Breast epithelium (tissue), 4 donors: ENCODE data around the gene EFNA3. TPM values are rescaled to one million over a fixed set of nuclear protein-coding genes. Genes with fewer than 3 reads are reported as not detected.
A peak's percentile ranks its signal among the peaks of the same experiment; 100 is the strongest.

ENCODE experiments used
- DNase-seq, 2 donors: peaks; one replicate each; pipeline ENCODE4 v3.0.0-alpha.2; 2019; ENCODE audit warnings: low spot score in 2 of 2
- H3K27ac ChIP-seq, 2 donors: fragments of 200-600 bp; sonication (generic) in 1 of 2; one replicate each; pipeline ENCODE4 v1.5.1; 2016 to 2019; ENCODE audit warnings: mild to moderate bottlenecking in 1 of 2
- H3K27me3 ChIP-seq, 2 donors: fragments of 200-600 bp; sonication (generic) in 1 of 2; one replicate each; pipeline versions ENCODE4 v1.5.1 to v1.6.0; 2017 to 2019; ENCODE audit warnings: control low read depth in 1 of 2, mild to moderate bottlenecking in 1 of 2
- H3K36me3 ChIP-seq: fragments of 200-600 bp; one replicate; pipeline ENCODE4 v1.5.1; 2019
- H3K4me1 ChIP-seq, 2 donors: fragments of 200-600 bp; sonication (generic); one replicate each; pipeline ENCODE4 v1.5.1; 2016 to 2019; ENCODE audit warnings: control low read depth in 1 of 2
- H3K4me3 ChIP-seq, 3 donors: fragments of 200-600 bp; sonication (generic); 1 replicate in 2 of 3; 2 replicates in 1 of 3; pipeline ENCODE4 v1.5.1; 2016 to 2019; ENCODE audit warnings: mild to moderate bottlenecking in 3 of 3, moderate library complexity in 2 of 3
- H3K9me3 ChIP-seq, 2 donors: fragments of 200-600 bp; sonication (generic) in 1 of 2; one replicate each; pipeline ENCODE4 v1.5.1; 2016 to 2019; ENCODE audit warnings: control low read depth in 1 of 2
- POLR2A ChIP-seq: fragments of 450-650 bp; IDR thresholded peaks from one replicate; pipeline ENCODE4 v1.6.1; 2016; ENCODE audit warnings: antibody characterized with exemption, mild to moderate bottlenecking, moderate library complexity
- POLR2AphosphoS5 ChIP-seq, 3 donors: sonication (generic); formaldehyde crosslinking; IDR thresholded peaks; one replicate each; pipeline ENCODE4 v1.6.1; 2017; ENCODE audit warnings: antibody characterized with exemption in 3 of 3
- intact Hi-C: fragments of 100-400 bp; cut with DNase I; formaldehyde crosslinking; loops from one replicate; pipeline ENCODE4 v1.15.1; 2023; ENCODE audit warnings: low total_unique reads
- total RNA-seq, 3 donors: library from RNA; depleted of rRNA; stranded (reverse); fragments of >200 nt; gene quantifications; one replicate each; pipeline ENCODE4 v1.1.0, GENCODE V29; 2016
- TF ChIP-seq, protein P1 (sequence below), 3 donors: fragments of 450-650 bp; IDR thresholded peaks; one replicate each; pipeline ENCODE4 v1.5.1; 2016 to 2017; ENCODE audit warnings: antibody characterized with exemption in 3 of 3, mild to moderate bottlenecking in 3 of 3, moderate library complexity in 3 of 3

The EFNA3 gene
- total RNA-seq, 3 donors from 2014 or later, result 1.6 to 7.2 (median 6.6) TPM

- H3K27ac ChIP-seq, result no peak overlapping the region
- intact Hi-C loops, result no loop called here
- no peaks in the 10 kb centered on the region for H3K9me3 ChIP-seq
- DNase-seq, result no peak
- peaks cover 3 to 8% of the 10 kb centered on the region in 2 donors for H3K4me1 ChIP-seq
- no peaks in the 10 kb centered on the region for H3K27me3 ChIP-seq
- H3K4me3 ChIP-seq, result no peak overlapping the region
- TF ChIP-seq, protein P1, sequence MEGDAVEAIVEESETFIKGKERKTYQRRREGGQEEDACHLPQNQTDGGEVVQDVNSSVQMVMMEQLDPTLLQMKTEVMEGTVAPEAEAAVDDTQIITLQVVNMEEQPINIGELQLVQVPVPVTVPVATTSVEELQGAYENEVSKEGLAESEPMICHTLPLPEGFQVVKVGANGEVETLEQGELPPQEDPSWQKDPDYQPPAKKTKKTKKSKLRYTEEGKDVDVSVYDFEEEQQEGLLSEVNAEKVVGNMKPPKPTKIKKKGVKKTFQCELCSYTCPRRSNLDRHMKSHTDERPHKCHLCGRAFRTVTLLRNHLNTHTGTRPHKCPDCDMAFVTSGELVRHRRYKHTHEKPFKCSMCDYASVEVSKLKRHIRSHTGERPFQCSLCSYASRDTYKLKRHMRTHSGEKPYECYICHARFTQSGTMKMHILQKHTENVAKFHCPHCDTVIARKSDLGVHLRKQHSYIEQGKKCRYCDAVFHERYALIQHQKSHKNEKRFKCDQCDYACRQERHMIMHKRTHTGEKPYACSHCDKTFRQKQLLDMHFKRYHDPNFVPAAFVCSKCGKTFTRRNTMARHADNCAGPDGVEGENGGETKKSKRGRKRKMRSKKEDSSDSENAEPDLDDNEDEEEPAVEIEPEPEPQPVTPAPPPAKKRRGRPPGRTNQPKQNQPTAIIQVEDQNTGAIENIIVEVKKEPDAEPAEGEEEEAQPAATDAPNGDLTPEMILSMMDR (IDR thresholded peaks at IDR 0.05), result no peak
- TF ChIP-seq POLR2AphosphoS5 (IDR thresholded peaks at IDR 0.05), result no peak
- no peak for TF ChIP-seq POLR2A
- H3K36me3 ChIP-seq, result no peaks in the 10 kb centered on the region
These were observed 43.7 kb downstream of the EFNA3 start for GRCh38 chr1:155122308-155122707.

DNA sequence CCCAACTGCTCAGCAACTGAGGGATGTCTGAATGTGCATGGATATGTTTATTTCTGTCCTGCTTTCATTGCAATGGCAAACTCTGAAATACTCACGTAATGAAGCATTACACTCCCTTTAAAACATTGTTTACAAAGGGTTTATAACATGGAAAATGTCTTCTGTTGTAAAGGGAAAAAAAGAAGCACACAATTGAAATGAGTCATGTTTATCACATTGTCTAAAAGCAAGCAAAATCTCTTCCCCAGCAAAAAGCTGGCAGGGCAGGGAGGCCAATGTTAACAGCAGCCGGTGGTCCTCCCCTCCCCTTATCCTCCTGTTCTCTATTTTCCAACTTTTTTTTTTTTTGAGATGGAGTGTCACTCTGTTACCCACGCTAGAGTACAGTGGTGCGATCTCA is 45.2 kb downstream of the EFNA3 start:
- Histone ChIP-seq H3K36me3 (no peaks in the 10 kb centered on the region), H3K4me3 (no peak overlapping the region), H3K27me3 (no peaks in the 10 kb centered on the region), H3K9me3 (no peaks in the 10 kb centered on the region), H3K27ac (peak overlapping the region in 1 of 2 donors; percentile 95), H3K4me1 (peaks cover 3 to 8% of the 10 kb centered on the region in 2 donors)
- intact Hi-C loops, result no loop called here
- DNase-seq, result no peak
- TF ChIP-seq POLR2AphosphoS5 (IDR thresholded peaks at IDR 0.05), result no peak
- TF ChIP-seq POLR2A, result no peak
- TF ChIP-seq, protein P1 (IDR thresholded peaks at IDR 0.05), result no peak

DNA sequence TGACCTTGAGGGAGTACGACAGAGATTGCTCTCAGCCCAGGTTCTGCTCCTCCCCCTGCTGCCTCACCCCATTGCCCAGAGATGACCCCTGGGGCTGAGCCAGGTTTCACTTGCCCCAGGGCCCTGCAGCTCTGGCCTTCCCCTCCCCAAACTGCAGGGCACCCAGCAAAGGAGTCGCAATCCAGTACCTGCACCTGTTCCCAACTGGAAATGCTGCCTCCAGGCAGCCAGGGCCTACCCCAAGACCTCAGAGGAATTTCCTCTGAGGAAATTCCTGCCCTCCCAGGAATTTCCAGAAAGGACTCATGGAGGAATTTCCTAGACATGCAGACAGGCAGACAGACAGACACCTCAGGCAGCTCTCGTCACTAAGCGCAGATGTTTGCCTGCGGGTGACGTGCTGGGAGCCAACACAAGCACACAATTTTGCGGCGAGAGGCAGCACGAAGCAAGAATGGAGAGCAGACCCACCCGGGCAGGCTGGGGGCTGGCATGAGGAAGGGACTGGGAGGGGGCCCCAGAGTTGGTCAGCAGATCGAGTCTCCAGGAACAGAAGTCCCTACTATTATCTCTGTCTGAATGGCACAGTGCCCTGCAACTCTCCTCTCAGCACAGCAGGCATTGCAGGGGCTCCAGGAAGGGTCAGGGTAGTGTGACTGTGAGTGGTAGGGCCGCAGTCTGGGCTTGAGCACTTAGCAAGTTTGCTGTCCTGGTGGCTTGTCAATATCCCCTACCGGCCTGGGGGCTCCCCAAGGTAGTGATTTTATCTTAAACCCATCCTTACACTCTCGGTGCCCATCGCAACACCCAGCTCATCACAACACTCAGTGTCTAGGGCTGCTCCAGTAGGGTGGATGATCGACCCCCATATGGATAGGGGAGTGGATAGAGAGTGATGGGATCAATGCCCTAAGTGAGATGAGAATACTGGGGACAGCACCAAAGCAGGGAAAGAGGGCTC is 46.1 kb downstream of the EFNA3 start:
- DNase-seq, result no peak
- Histone ChIP-seq H3K36me3 (no peaks in the 10 kb centered on the region), H3K27ac (peak overlapping the region; percentile 95 to 97), H3K4me1 (peaks cover 3 to 8% of the 10 kb centered on the region in 2 donors), H3K4me3 (no peak overlapping the region), H3K9me3 (no peaks in the 10 kb centered on the region), H3K27me3 (no peaks in the 10 kb centered on the region)
- intact Hi-C loops, result no loop called here
- TF ChIP-seq POLR2AphosphoS5 (IDR thresholded peaks at IDR 0.05), result no peak
- TF ChIP-seq POLR2A, result no peak
- TF ChIP-seq, protein P1 (IDR thresholded peaks at IDR 0.05), result no peak

GRCh38 chr1:155125511-155125945 is 46.9 kb downstream of the EFNA3 start:
- Histone ChIP-seq H3K4me1 (peaks cover 3 to 8% of the 10 kb centered on the region in 2 donors), H3K27me3 (no peaks in the 10 kb centered on the region), H3K36me3 (no peaks in the 10 kb centered on the region), H3K4me3 (peak overlapping the region in 2 of 3 donors; percentile 60 to 96), H3K9me3 (no peaks in the 10 kb centered on the region), H3K27ac (peak overlapping the region; percentile 95 to 97)
- no peak for DNase-seq
- TF ChIP-seq, protein P1 (IDR thresholded peaks at IDR 0.05), result no peak
- peak in 1 of 3 donors; percentile 0 for TF ChIP-seq POLR2AphosphoS5 (IDR thresholded peaks at IDR 0.05)
- intact Hi-C loops, result no loop called here

DNA sequence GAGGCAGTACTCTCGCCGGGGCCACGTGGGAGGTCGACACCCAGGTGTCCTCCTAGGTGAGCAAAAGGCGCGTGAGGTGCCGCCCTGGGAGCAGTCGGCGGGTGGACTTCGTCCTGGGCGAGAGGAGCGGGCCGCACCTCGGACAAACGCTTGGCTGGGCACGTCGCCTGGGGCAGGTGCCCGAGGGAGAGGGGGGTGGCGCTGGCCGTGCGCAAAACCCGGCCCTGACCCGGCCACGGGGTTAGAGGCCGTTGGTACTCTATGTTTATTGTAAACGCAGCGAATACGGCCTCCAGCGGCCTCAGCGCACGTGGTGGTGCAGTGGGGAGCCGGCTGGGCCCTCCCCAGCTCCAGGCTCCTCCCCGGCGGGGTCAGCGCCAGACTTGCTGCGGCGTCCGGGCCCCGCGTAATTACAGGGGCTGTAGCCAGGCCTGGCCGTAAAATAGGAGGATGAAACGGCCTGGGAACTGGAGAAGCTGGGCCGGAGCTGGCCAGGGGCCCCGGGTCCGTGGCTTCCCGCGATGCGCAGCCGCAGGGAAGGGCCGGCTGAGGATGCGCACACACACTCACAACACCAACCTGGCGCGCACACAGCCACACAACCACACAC is 47.4 kb downstream of the EFNA3 start:
- no peaks in the 10 kb centered on the region for H3K9me3 ChIP-seq
- peak overlapping the region; percentile 60 to 96 (median 60) for H3K4me3 ChIP-seq
- H3K27ac ChIP-seq, result peak overlapping the region; percentile 95 to 97
- H3K4me1 ChIP-seq, result peaks cover 3 to 14% of the 10 kb centered on the region in 2 donors
- peak; percentile 65 for DNase-seq
- H3K27me3 ChIP-seq, result no peaks in the 10 kb centered on the region
- intact Hi-C loops, result no loop called here
- H3K36me3 ChIP-seq, result no peaks in the 10 kb centered on the region
- TF ChIP-seq POLR2AphosphoS5 (IDR thresholded peaks at IDR 0.05) (peak in 1 of 3 donors; percentile 5), POLR2A (peak; percentile 0)
- TF ChIP-seq, protein P1 (IDR thresholded peaks at IDR 0.05), result no peak
